C4-2B (cell line): Measurements from ENCODE around the gene ENPP3.

Experiments
- CTCF ChIP-seq: fragments of 450-650 bp; conservative IDR thresholded peaks from 2 replicates; pipeline ENCODE4 v1.5.1; 2017; ENCODE audit warnings: mild to moderate bottlenecking
- ZFX ChIP-seq: fragments of 450-650 bp; IDR thresholded peaks from 2 replicates; pipeline ENCODE4 v1.6.1; 2017

- TF ChIP-seq CTCF (no peak), ZFX (no peak)
These were observed 104.7 kb downstream of the ENPP3 start for GRCh38 chr6:131741688-131742393.
